GM12874 (cell line): ENCODE measurements around the gene TXNRD1.
A peak's percentile ranks its signal among the peaks of the same experiment; 100 is the strongest.

Experiments
- TF ChIP-seq, protein P1 (sequence below): IDR thresholded peaks from 2 replicates; pipeline ENCODE4 v1.5.1; 2011; ENCODE audit warnings: low read depth, mild to moderate bottlenecking, control low read depth, low read length, moderate library complexity; ENCODE audit not compliant: insufficient read depth

The TXNRD1 gene

DNA sequence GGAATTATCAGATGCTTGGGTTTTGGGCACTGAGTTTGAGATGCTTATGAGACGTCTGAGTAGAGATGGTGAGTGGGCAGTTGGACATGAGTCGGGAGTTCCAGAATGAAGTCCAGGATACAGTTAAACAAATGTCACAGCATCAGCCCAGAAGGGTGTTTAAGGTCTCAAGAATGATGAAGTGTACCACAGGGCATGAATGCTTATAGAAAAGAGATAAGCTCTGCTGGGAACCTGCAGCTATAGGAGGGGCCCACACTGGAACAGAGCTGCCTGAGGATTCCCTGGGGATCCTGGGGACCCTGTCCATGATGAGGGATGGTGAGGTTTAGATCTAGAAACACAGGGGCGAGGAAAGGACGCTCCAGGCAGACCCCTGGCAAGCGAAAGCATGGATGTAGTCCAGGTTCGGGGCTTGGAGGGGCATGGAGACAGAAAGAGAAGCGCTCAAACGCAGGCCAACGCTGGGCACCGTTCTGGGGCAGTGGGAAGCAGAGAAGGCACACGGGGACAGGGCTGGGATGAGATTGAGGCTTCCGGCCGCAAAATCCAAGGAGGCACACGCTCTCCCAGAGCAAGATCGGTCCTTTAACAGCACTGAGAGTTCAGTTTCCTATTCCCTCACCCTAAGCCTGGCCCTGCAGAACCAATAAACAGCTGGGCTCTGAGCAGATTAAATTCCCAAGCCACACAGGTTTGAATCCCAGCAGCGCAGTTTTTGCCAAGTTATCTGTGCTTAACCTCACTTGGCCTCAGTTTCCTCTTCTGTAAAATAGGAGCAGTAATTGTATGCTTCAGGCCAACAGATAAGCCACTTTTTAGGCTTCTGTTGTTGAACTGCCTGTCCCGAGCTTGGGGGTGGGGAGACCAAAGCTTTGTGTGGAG lies 140.9 kb downstream of the TXNRD1 start:
- TF ChIP-seq, protein P1, sequence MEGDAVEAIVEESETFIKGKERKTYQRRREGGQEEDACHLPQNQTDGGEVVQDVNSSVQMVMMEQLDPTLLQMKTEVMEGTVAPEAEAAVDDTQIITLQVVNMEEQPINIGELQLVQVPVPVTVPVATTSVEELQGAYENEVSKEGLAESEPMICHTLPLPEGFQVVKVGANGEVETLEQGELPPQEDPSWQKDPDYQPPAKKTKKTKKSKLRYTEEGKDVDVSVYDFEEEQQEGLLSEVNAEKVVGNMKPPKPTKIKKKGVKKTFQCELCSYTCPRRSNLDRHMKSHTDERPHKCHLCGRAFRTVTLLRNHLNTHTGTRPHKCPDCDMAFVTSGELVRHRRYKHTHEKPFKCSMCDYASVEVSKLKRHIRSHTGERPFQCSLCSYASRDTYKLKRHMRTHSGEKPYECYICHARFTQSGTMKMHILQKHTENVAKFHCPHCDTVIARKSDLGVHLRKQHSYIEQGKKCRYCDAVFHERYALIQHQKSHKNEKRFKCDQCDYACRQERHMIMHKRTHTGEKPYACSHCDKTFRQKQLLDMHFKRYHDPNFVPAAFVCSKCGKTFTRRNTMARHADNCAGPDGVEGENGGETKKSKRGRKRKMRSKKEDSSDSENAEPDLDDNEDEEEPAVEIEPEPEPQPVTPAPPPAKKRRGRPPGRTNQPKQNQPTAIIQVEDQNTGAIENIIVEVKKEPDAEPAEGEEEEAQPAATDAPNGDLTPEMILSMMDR: no peak

DNA sequence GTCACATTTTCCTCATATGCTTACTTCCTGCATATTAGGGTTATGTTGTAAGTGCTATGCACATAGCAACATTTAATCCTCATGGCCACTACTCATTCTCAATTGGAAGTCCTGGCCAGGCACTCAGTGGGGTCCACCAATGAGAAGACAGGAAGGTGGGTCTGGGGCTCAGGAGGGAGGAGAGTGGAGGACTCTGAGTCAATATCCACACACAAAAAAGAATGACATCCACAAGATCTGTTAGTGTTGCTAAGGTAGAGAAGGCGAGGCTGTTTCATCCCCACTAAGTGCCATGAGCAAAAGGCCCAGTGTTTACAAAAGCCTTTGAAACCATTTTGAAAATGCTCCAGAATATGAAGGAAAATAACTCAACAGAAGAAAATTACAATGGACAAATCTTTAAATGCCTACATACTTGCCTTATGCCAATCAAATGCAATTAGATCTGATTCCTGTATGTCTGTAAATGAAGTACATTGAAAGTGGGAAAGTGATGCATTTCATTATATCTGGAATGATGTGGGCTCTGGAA lies 141.9 kb downstream of the TXNRD1 start:
- TF ChIP-seq, protein P1: no peak

DNA sequence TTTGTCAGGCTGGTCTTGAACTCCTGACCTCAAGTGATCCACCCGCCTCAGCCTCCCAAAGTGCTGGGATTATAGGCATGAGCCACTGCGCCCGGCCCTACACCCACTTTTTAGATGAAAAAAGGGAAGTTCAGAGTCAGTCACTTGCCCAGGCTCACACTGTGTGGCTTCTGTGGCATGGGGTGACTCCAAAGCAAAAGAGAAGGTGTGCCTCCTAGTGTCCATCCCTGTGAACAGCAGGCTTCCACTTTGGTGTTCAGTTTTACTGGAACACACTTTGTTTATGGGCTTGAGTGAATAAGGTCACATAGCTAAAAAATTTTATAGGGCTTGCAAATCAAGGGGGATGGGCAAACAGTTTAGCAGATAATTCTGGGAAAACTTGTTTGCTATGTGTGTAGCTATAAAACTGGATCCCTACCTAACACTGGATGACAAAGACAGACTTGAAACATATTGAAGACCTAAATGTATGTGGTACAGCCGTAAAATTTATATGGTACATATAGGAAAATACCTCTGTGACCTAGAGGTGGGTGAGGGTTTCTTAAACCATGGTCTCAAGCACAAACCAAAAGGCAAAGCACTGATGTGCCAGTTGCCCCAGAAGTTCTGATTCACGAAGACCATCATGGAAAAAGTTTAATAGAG lies 142.9 kb downstream of the TXNRD1 start:
- TF ChIP-seq, protein P1: peak; percentile 91

DNA sequence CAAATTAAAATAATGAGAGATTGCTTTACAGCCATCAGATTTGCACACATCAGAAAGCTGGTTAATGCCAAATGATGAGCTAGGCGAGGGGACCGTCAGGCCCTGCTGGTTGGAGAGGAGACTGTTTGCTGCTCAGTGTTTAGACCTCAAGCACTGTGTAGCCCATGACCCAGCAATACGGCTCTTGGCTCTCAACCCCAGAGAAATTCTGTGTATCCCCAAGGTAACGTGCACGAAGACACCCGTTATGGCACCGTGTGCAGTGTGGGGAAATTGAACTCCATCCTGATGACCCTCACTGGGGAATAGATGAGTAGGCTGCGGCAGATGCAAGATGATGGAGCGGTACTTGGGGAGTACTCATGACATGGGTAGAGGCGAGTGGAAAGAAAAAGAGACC lies 143.6 kb downstream of the TXNRD1 start:
- TF ChIP-seq, protein P1: no peak

DNA sequence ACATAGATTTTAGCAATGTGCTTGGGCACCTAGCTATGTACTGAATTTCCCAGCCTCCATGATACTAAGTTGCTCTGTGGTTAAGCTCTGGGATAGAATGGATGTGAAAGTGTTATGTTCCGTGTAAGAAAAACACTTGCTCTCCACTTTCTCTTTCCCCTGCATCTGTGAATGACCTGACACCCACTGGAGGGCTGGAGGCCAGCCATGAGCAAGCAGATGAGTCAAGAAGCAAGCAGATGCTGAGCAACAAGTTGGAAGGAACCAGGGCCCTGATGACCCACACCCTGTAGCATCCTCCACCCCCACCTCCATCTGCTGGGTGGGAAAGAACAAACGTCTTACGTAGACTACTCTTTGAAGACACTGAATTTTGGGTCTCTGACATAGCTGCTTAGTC lies 144.6 kb downstream of the TXNRD1 start:
- TF ChIP-seq, protein P1: no peak

DNA sequence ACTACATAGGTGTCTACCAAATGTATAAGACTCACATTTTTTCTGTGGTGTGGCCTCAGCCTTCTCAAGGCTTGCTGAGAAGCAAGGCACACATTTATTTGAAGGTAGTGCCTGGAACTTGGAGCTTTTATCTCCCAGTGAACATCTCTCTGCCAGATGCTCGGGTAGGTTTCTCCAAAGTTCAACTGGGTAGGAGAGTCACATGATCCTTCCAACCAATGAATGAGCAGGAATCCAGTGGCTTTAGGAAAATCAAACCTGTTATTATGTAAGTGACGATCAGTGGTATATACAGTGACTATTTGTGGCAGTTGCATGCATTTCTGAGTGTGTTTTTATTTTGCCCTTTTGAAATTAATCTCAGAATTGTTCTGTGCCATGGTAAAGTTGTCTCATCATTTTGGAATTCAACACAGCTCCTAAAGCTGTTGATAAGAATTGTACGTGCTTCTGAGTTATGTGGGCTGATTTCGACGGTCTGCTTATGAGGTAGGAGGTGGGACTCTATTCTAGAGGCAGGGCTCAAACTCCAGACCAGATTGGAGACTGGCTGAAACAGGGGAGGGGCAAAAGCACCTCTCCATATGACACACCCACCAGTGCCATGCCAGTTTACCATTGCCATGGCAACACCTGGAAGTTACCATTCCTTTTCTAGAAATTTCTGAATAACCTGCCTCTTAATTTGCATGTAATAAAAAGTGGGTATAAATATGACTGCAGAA lies 145.6 kb downstream of the TXNRD1 start:
- TF ChIP-seq, protein P1: no peak

DNA sequence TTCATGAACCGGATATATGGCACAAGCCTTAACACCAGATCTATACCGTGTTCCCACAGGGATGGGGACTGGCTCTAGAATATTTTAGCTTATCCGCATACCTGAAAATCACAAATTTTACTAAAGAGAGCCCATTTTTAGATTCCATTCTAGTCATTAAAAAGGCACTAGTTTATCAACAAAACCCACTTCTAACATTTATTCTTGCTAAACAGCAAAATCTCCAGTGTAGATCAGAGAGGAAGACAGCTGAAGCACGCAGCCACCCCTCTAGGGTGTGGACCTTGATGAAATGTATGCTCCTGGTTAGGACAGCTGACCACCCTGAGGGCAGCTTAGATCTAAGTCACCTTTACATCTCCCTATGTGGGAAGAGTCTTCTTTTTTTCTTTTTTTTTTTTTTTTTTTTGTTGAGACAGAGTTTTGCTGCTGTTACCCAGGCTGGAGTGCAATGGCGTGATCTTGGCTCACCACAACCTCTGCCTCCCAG lies 150.4 kb downstream of the TXNRD1 start:
- TF ChIP-seq, protein P1: no peak
